ENCODE data around the gene MKS1. TPM values are rescaled to one million over a fixed set of nuclear protein-coding genes. Genes with fewer than 3 reads are reported as not detected.

Gene MKS1
- total RNA-seq, 4 donors from 2014 or later, result 10.8 to 17.3 (median 14.7) TPM

- TF ChIP-seq POLR2A (IDR thresholded peaks at IDR 0.05) (no peak), CTCF (IDR thresholded peaks at IDR 0.05) (no peak)
- no peak overlapping the region for H3K4me3 ChIP-seq (ENCODE audit: low read depth, poor library complexity, severe bottlenecking)
- WGBS, 2 donors, result 39 to 47% methylated on average over 2 of the region's 2 CpGs
- DNase-seq (ENCODE audit: low spot score in 2 of 2), result no peak
- intact Hi-C loops (cut with DNase I; ENCODE audit: low total_unique reads), result no loop called here
Observed at GRCh38 chr17:58231641-58232040, 12.6 kb upstream of the MKS1 start.

GRCh38 chr17:58229881-58230280, 10.8 kb upstream of the MKS1 start:
- no peak overlapping the region for H3K4me3 ChIP-seq (ENCODE audit: low read depth, poor library complexity, severe bottlenecking)
- 42 to 58% methylated on average over 4 of the region's 4 CpGs for WGBS, 2 donors
- no peak for TF ChIP-seq CTCF (IDR thresholded peaks at IDR 0.05)
- no peak for TF ChIP-seq POLR2A (IDR thresholded peaks at IDR 0.05)
- intact Hi-C loops (cut with DNase I; ENCODE audit: low total_unique reads), result no loop called here
- DNase-seq (ENCODE audit: low spot score in 2 of 2), result no peak

- intact Hi-C loops (cut with DNase I; ENCODE audit: low total_unique reads), result no loop called here
- no peak for DNase-seq (ENCODE audit: low spot score in 2 of 2)
- H3K4me3 ChIP-seq (ENCODE audit: low read depth, poor library complexity, severe bottlenecking), result no peak overlapping the region
- WGBS, 2 donors, result 50 to 60% methylated on average over 1 of the region's 1 CpG
- TF ChIP-seq CTCF (IDR thresholded peaks at IDR 0.05) (no peak), POLR2A (IDR thresholded peaks at IDR 0.05) (no peak)
Observed at GRCh38 chr17:58229384-58229783, 10.3 kb upstream of the MKS1 start.

GRCh38 chr17:58228679-58229078, 9.6 kb upstream of the MKS1 start:
- WGBS, 2 donors, result 58 to 64% methylated on average over 3 of the region's 3 CpGs
- no peak overlapping the region for H3K4me3 ChIP-seq (ENCODE audit: low read depth, poor library complexity, severe bottlenecking)
- DNase-seq (ENCODE audit: low spot score in 2 of 2), result peak in 1 of 2 donors; percentile 9
- TF ChIP-seq POLR2A (IDR thresholded peaks at IDR 0.05), result no peak
- no peak for TF ChIP-seq CTCF (IDR thresholded peaks at IDR 0.05)
- intact Hi-C loops (cut with DNase I; ENCODE audit: low total_unique reads), result no loop called here

- peak in 1 of 2 donors; percentile 39 for DNase-seq (ENCODE audit: low spot score in 2 of 2)
- WGBS, 2 donors, result 87 to 100% methylated on average over 3 of the region's 3 CpGs
- intact Hi-C loops (cut with DNase I; ENCODE audit: low total_unique reads), result no loop called here
Observed at GRCh38 chr17:58227733-58228132, 8.7 kb upstream of the MKS1 start.

More at GRCh38 chr17:58227733-58228132, 8.7 kb upstream of the MKS1 start:
- no peak for TF ChIP-seq POLR2A (IDR thresholded peaks at IDR 0.05)
- no peak for TF ChIP-seq CTCF (IDR thresholded peaks at IDR 0.05)
- no peak overlapping the region for H3K4me3 ChIP-seq (ENCODE audit: low read depth, poor library complexity, severe bottlenecking)
